GM12892 (cell line): ENCODE measurements around the gene CCDC88C.

ENCODE experiments used
- DNase-seq: peaks from one replicate; pipeline ENCODE4 v3.0.0; 2011; ENCODE audit not compliant: insufficient read length
- FAIRE-seq: peaks from 2 replicates; lab custom pipeline; 2011; peaks lifted over from hg19 to GRCh38; lab: Jason Lieb, UNC
- POLR2A ChIP-seq: IDR thresholded peaks from 2 replicates; pipeline ENCODE4 v1.6.1; 2011; ENCODE audit warnings: low read depth, low read length, control low read depth
- POLR2AphosphoS5 ChIP-seq: IDR thresholded peaks from 2 replicates; pipeline ENCODE4 v1.6.1; 2011; ENCODE audit warnings: low read depth, low read length, control low read depth
- TAF1 ChIP-seq: IDR thresholded peaks from 2 replicates; pipeline ENCODE4 v1.6.1; 2011; ENCODE audit warnings: low read depth, mild to moderate bottlenecking, control low read depth, low read length, borderline replicate concordance

Gene CCDC88C

DNA sequence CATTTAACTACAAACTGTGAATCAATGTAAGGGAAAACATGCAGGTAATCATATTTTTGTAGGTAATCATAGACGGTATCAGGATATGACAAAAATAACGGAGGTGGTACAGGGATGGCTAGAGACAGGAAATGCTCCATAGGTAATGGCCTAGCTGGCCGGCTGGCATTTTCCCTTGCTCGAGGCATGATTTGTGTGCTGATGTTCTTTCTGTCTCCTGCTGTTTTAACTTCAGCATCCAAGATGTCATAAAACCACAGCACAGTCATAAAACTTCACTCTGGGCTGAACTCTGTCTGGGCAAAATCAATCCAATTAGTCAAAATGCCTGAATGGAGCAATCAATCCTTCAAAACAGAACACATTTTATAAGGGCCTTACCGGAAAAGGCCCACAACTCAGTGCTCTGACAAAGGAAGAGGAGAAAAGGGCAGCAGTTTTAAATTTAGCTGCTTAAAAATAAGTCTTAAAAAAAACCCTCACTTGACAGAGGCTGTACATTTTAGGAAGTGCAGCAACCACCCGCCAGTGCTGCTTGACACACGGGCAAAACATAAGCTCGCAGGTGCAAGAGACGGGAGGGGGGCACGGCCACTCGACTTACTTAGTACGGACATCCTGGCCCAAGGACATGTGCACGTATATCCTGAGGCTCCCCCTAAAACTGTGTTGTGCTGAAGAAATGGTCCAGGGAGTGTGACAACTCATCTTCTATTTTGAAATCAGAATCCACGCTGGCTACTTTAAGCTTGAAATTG is 132.7 kb downstream of the CCDC88C start:
- TF ChIP-seq POLR2AphosphoS5 = no peak
- no peak for TF ChIP-seq POLR2A
- TF ChIP-seq TAF1 = no peak
- FAIRE-seq (peak; percentile 66), DNase-seq (no peak)

DNA sequence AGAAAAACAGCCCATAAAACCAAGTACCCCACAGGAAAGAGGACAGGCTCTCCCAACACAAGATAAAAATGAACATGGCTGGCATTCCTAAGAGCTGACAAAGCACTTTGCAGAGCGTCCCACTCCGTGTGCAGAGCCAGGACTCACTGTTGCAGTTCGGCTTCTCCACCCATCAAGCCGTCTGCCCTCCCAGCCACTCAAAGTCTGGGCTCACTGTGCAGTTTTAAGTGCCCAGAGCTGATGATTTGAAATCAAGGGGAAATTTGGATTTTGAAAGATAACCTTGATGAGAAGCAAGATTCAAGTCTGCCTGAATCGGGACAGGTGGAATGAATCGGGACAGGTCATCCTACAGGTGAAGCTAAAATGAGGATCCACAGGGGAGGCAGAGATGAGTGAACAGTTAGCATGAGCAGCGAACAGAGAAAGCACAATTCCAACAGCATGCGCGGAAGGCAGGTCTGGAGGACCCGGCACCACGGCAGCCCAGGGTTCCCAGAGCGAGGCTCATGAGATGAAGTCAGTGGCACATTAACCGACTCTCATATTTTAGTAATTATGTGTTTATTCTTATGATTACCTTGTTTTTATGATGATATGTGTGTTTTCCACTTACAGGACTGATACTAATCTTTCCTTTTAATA is 133.4 kb downstream of the CCDC88C start:
- TF ChIP-seq POLR2AphosphoS5 (no peak), TAF1 (no peak), POLR2A (no peak)
- FAIRE-seq (peak; percentile 42), DNase-seq (no peak)

DNA sequence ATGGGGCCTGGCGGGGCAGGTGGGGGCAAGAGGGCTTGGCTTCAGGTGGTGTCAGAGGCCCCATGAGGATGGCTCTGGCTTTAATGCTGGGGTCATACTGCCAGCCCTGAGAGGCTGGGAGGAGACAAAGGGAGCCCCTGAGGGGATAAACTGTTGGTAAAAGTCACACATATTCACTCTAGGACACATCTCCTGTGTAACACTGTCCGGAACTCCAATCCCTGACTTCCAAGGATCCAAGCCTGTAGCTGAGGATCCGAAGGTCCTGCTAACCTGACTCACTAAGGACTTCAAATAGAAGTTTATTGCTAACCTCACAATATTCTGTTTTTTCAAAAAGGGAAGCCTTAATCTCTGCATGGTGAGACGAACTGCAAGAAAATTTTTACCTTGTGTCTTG is 134.0 kb downstream of the CCDC88C start:
- no peak for TF ChIP-seq POLR2A
- TF ChIP-seq POLR2AphosphoS5 = no peak
- no peak for TF ChIP-seq TAF1
- no peak for DNase-seq
- FAIRE-seq = no peak

DNA sequence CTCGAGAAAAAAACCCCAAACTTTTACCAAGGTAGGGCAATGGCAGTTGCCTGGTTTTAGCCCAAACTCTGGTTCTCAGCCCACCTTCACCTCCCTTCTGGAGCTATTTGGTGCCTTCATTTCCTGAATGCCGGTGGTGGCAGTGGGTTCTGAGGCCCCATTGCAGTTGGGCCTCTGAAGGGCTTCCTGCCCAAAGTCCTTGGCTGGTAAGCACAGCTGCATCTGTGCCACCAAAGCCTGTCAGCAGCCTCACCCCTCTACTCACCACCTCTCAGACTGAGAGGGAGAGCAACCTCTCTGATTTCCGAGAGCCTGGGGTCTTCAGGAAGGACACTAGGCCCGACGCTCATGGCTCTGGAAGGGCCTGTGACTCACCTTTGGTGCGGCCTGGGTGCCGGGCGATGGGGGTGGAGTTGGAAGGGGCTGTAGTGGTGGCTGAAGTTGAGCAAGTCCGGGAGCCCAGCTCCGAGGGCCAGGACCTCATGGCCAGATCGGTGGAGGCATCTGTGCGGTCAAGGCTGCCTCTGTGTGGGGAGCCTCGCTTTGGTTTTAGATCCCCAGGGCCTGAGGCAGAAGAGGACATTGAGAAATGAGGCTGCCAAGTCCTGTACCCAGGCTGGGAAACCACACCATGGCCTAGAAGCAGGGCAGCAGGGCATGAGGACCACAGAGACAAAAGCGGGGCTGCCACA is 134.5 kb downstream of the CCDC88C start:
- FAIRE-seq = no peak
- TF ChIP-seq TAF1 = no peak
- TF ChIP-seq POLR2AphosphoS5 = no peak
- no peak for TF ChIP-seq POLR2A
- no peak for DNase-seq

DNA sequence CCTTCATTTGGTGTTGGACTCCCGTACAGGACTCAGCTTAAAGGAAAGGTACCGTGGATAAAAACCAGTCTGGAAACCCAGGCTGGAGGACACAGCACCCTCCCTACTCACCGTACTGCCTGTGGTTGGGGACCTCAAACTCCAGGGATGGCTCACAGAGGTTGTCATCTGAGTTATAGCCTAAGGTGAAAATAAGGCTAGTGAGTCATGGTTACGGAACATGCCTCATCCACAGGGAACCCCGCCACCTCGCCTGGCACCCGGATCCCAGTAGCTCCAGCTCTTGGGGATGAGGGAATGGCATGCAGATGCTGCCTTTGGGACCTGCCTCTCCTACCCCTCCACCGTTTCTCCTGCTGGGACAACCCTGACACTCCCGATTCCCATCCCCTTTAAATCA is 136.3 kb downstream of the CCDC88C start:
- DNase-seq = no peak
- no peak for FAIRE-seq
- no peak for TF ChIP-seq POLR2A
- no peak for TF ChIP-seq POLR2AphosphoS5
- TF ChIP-seq TAF1 = no peak

DNA sequence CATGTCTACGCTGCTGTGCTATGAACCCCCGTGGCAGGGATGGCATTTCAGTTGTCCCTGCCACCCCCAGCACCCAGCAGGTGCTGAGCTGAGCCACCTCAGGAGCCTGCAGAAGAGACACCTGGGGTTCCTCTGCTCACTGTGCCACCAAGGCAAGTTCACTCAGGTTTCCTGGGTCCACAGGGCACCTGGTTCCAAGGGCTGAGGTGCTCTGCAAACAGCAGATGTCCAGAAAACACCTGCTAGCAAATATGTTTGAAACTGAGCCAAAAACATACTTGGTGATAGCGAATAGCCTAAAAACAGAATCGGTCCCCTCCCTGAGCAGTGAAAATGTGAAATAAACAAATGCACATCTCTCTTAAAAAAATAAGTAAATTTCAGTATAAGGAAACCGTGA is 137.5 kb downstream of the CCDC88C start:
- TF ChIP-seq POLR2A (no peak), TAF1 (no peak), POLR2AphosphoS5 (no peak)
- DNase-seq = no peak
- no peak for FAIRE-seq

DNA sequence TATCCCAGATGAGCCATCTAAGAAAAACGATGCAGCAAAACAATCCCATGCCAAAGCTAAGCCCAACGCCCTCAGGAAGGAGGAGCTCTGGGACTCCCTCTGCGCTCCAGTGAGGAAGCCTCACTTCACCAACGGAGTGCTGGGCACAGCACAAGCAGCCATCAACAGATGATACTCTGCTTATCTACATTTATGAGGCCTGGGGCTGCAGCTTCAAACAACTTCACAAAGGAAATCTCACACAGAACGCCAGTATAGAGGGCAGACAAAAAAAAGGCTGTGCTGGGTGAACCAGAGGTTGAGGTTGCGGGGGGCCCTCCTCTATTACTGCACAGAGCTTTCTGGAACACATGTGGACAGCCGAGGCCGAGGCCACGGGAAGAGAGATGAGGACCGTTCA is 138.3 kb downstream of the CCDC88C start:
- DNase-seq (no peak), FAIRE-seq (no peak)
- TF ChIP-seq POLR2AphosphoS5 (no peak), TAF1 (no peak)

DNA sequence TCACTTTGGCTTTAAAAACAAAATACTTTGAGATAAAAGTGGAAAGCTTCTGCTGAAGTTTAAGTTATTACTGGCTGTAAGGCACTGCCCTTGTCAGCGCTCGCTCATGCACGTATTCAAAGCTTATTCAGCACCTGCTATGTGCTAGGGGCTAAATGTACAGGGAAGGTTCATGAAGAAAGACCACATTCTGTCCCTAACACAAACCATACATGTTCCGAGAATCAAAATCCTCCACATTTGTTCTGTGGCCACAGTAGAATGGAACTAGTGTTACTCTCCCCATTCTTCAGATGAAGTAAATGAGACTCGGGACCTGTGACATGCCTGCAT is 139.3 kb downstream of the CCDC88C start:
- DNase-seq (no peak), FAIRE-seq (no peak)
- TF ChIP-seq POLR2AphosphoS5 = no peak
- TF ChIP-seq POLR2A = no peak
- TF ChIP-seq TAF1 = no peak

DNA sequence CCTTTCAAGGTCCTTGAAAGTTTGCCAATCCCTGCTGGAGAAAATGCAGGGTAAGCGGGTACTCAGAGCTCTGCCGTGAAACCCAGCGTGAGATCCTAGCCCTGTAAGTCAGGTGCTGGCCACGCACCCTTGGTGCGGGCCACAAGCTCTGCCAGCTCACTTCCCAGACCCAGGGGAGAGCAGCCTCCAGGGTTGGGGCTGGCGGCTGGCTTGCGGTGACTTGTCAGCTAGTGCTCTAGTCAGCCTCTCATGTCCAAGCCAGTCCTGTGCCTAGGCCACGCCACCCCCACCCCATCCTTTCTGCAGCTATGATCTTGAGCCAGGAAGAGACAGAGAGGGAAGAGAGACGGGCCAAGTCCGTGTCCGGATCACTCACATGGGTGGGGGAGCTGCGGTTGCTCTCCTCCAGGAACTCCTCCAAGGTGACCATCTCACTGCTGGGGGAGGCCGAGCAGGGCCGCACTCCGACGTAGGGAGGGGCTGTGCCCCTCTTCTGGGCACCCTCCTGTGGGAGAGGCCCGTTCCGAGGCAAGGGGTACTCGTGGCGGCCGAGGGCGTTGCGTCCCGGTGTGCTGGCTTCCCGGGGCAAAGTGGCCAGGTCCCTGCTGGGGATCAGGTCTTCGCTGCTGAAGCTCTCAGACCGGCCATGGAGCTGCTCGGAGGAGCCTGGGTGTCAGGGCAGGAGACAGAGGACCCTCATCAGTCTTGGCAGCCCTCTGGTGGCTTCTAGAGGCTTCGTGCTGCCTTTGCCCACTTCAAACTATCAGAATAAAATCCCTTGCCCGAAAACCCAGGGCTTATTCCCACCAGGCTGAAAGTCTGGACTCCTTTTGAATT is 139.9 kb downstream of the CCDC88C start:
- FAIRE-seq (no peak), DNase-seq (no peak)
- TF ChIP-seq POLR2A (no peak), TAF1 (no peak), POLR2AphosphoS5 (no peak)

DNA sequence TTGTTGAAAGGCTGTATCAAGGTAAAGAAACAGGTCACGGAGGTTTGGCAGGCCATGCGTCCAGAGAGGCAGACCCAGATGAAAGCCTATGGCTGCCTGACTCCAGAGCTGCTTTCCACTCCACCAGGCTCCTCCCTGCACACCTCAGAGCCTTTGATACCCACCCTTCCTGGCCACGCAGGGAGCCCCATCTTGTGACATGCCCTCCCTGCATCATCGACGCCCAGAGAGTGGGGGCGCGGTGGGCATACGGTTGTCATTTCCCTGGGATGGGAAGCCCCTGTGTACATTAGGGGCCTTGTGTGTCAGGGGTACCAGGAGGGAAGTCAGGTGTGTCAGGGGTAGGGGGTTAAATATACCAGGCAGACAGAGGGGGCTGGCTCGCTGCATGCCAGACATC is 142.8 kb downstream of the CCDC88C start:
- TF ChIP-seq POLR2A (no peak), POLR2AphosphoS5 (no peak), TAF1 (no peak)
- FAIRE-seq (no peak), DNase-seq (no peak)

DNA sequence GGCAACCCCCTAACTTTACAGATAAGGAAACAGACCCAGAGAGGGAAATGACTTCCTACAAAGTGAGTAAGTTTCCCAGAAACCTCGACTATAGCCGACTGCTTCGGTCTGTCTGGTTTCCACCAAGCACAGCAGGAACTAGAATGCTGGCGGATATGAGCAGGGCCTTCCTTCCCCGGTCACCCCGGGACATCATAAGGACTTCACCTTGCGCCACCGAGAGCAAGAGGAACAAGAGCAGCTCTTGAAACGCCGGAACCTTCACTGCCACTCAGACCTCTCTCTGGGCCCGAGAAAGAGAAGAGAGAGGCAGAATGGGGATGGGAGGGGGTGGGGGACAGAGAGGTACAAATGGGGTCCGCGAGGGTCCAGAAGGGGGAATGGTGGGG is 143.7 kb downstream of the CCDC88C start:
- no peak for DNase-seq
- no peak for FAIRE-seq
- no peak for TF ChIP-seq TAF1
- no peak for TF ChIP-seq POLR2A
- TF ChIP-seq POLR2AphosphoS5 = no peak
